Raji (cell line): ENCODE results near the gene SLCO3A1.

Experiments
- POLR2A ChIP-seq: IDR thresholded peaks from 2 replicates; pipeline ENCODE4 v1.6.1; 2011; ENCODE audit warnings: low read depth, low read length, control low read depth; ENCODE audit not compliant: insufficient read depth

Gene SLCO3A1

GRCh38 chr15:92071045-92071634 is 217.6 kb downstream of the SLCO3A1 start:
- TF ChIP-seq POLR2A: no peak

GRCh38 chr15:92073044-92073785 is 219.7 kb downstream of the SLCO3A1 start:
- no peak for TF ChIP-seq POLR2A

- no peak for TF ChIP-seq POLR2A
Measured at GRCh38 chr15:92074101-92074500, 220.6 kb downstream of the SLCO3A1 start.

- no peak for TF ChIP-seq POLR2A
Measured at GRCh38 chr15:92074646-92075045, 221.1 kb downstream of the SLCO3A1 start.

- TF ChIP-seq POLR2A: no peak
Measured at GRCh38 chr15:92075764-92076163, 222.3 kb downstream of the SLCO3A1 start.

- no peak for TF ChIP-seq POLR2A
Measured at GRCh38 chr15:92076541-92076940, 223.0 kb downstream of the SLCO3A1 start.

- no peak for TF ChIP-seq POLR2A
Measured at GRCh38 chr15:92077353-92078085, 224.0 kb downstream of the SLCO3A1 start.

- no peak for TF ChIP-seq POLR2A
Measured at GRCh38 chr15:92078270-92078669, 224.8 kb downstream of the SLCO3A1 start.

GRCh38 chr15:92079047-92079446 is 225.5 kb downstream of the SLCO3A1 start:
- TF ChIP-seq POLR2A: no peak

GRCh38 chr15:92079647-92080255 is 226.2 kb downstream of the SLCO3A1 start:
- TF ChIP-seq POLR2A: no peak

- TF ChIP-seq POLR2A: no peak
Measured at GRCh38 chr15:92082006-92082843, 228.7 kb downstream of the SLCO3A1 start.

GRCh38 chr15:92083190-92083589 is 229.7 kb downstream of the SLCO3A1 start:
- no peak for TF ChIP-seq POLR2A

GRCh38 chr15:92087211-92087610 is 233.7 kb downstream of the SLCO3A1 start:
- TF ChIP-seq POLR2A: no peak

- TF ChIP-seq POLR2A: no peak
Measured at GRCh38 chr15:92091155-92091734, 237.7 kb downstream of the SLCO3A1 start.
